Loucy (cell line): ENCODE measurements around the gene SH3RF2.

Experiments used
- H2AFZ ChIP-seq: fragments of 200-600 bp; sonication (generic); 2 replicates; pipeline ENCODE4 v1.6.0; 2016; ENCODE audit warnings: antibody characterized with exemption, mild to moderate bottlenecking, low read length, moderate library complexity
- H3F3A ChIP-seq: fragments of 200-600 bp; 2 replicates; pipeline ENCODE4 v1.6.0; 2016; ENCODE audit warnings: antibody characterized with exemption, low read depth, mild to moderate bottlenecking
- H3K27me3 ChIP-seq: fragments of 200-600 bp; sonication (generic); 2 replicates; pipeline ENCODE4 v1.6.1; 2014; ENCODE audit warnings: low read length, mild to moderate bottlenecking; ENCODE audit not compliant: insufficient read depth, poor library complexity, severe bottlenecking
- H3K36me3 ChIP-seq: fragments of 200-600 bp; sonication (generic); 2 replicates; pipeline ENCODE4 v1.6.1; 2016; ENCODE audit warnings: low read length; ENCODE audit not compliant: insufficient read depth
- H3K4me1 ChIP-seq: fragments of 200-600 bp; sonication (generic); 2 replicates; pipeline ENCODE4 v1.5.1; 2014; ENCODE audit warnings: low read length, mild to moderate bottlenecking; ENCODE audit not compliant: insufficient read depth, poor library complexity, severe bottlenecking
- H3K4me2 ChIP-seq: fragments of 200-600 bp; sonication (generic); 2 replicates; pipeline ENCODE4 v1.6.0; 2014; ENCODE audit warnings: antibody characterized with exemption, low read length, low read depth, mild to moderate bottlenecking; ENCODE audit not compliant: poor library complexity, severe bottlenecking
- H3K4me3 ChIP-seq: fragments of 200-600 bp; sonication (generic); 2 replicates; pipeline ENCODE4 v1.5.1; 2014; ENCODE audit warnings: low read length, mild to moderate bottlenecking, mixed read lengths; ENCODE audit not compliant: poor library complexity, severe bottlenecking
- H3K79me2 ChIP-seq: fragments of 200-600 bp; sonication (generic); 2 replicates; pipeline ENCODE4 v1.6.1; 2014; ENCODE audit warnings: low read length; ENCODE audit not compliant: insufficient read depth
- H3K9ac ChIP-seq: fragments of 200-600 bp; sonication (generic); 2 replicates; pipeline ENCODE4 v1.6.0; 2014; ENCODE audit warnings: mild to moderate bottlenecking, low read depth, low read length, moderate library complexity; ENCODE audit not compliant: poor library complexity, severe bottlenecking
- H3K9me2 ChIP-seq: fragments of 200-600 bp; sonication (generic); replicated peaks from 2 replicates; pipeline ENCODE4 v1.6.1; 2016; ENCODE audit warnings: low read depth, low read length, mixed read lengths
- H3K9me3 ChIP-seq: fragments of 200-600 bp; sonication (generic); 2 replicates; pipeline ENCODE4 v1.6.1; 2014; ENCODE audit warnings: mild to moderate bottlenecking, antibody characterized with exemption, low read length, low read depth; ENCODE audit not compliant: insufficient read depth
- H4K20me1 ChIP-seq: fragments of 200-600 bp; sonication (generic); 2 replicates; pipeline ENCODE4 v1.6.0; 2014; ENCODE audit warnings: antibody characterized with exemption, low read length, mild to moderate bottlenecking; ENCODE audit not compliant: insufficient read depth, poor library complexity, severe bottlenecking
- CTCF ChIP-seq: fragments of 200-600 bp; sonication (generic); conservative IDR thresholded peaks from 2 replicates; pipeline ENCODE4 v1.5.1; 2014; ENCODE audit warnings: mild to moderate bottlenecking, antibody characterized with exemption, low read length
- EZH2phosphoT487 ChIP-seq: fragments of 200-600 bp; IDR thresholded peaks from 2 replicates; pipeline ENCODE4 v1.6.1; 2018; ENCODE audit warnings: antibody characterized with exemption, mild to moderate bottlenecking, moderate library complexity, borderline replicate concordance

Gene SH3RF2

GRCh38 chr5:146068977-146069779 is 132.8 kb downstream of the SH3RF2 start:
- Histone ChIP-seq H3K9ac (no peak overlapping the region), H3K36me3 (no peaks in the 10 kb centered on the region), H3K9me3 (no peaks in the 10 kb centered on the region), H3K4me3 (no peak overlapping the region), H3K4me2 (no peak overlapping the region), H3K27me3 (no peaks in the 10 kb centered on the region), H3K9me2 (no peaks in the 10 kb centered on the region), H4K20me1 (no peaks in the 10 kb centered on the region), H3K4me1 (no peaks in the 10 kb centered on the region), H3K79me2 (no peaks in the 10 kb centered on the region), H3F3A (no peaks in the 10 kb centered on the region), H2AFZ (no peak overlapping the region)
- TF ChIP-seq EZH2phosphoT487: no peak
- TF ChIP-seq CTCF: no peak

- Histone ChIP-seq H3K36me3 (no peaks in the 10 kb centered on the region), H3K4me1 (no peaks in the 10 kb centered on the region), H4K20me1 (no peaks in the 10 kb centered on the region), H3K4me3 (no peak overlapping the region), H3K4me2 (no peak overlapping the region), H3K9me2 (no peaks in the 10 kb centered on the region), H3K79me2 (no peaks in the 10 kb centered on the region), H3K9me3 (no peaks in the 10 kb centered on the region), H3K9ac (no peak overlapping the region), H3K27me3 (no peaks in the 10 kb centered on the region), H3F3A (no peaks in the 10 kb centered on the region), H2AFZ (no peak overlapping the region)
- TF ChIP-seq CTCF (no peak), EZH2phosphoT487 (no peak)
Observed at GRCh38 chr5:146069780-146070099, 133.4 kb downstream of the SH3RF2 start.

- Histone ChIP-seq H3K27me3 (no peaks in the 10 kb centered on the region), H3K9ac (no peak overlapping the region), H3K4me3 (no peak overlapping the region), H3K4me1 (no peaks in the 10 kb centered on the region), H3F3A (no peaks in the 10 kb centered on the region), H4K20me1 (no peaks in the 10 kb centered on the region), H3K79me2 (no peaks in the 10 kb centered on the region), H3K36me3 (no peaks in the 10 kb centered on the region), H3K4me2 (no peak overlapping the region), H3K9me2 (no peaks in the 10 kb centered on the region), H2AFZ (no peak overlapping the region), H3K9me3 (no peaks in the 10 kb centered on the region)
- TF ChIP-seq EZH2phosphoT487: no peak
- no peak for TF ChIP-seq CTCF
Observed at GRCh38 chr5:146070746-146071145, 134.4 kb downstream of the SH3RF2 start.
